Peyer's patch (tissue), 4 donors: ENCODE results near the gene TNNT2.

Experiments
- POLR2A ChIP-seq, 2 donors: fragments of 450-650 bp; IDR thresholded peaks; one replicate each; pipeline ENCODE4 v1.5.1; 2017; ENCODE audit warnings: antibody characterized with exemption in 2 of 2, mild to moderate bottlenecking in 2 of 2, moderate library complexity in 2 of 2
- TF ChIP-seq, protein P1 (sequence below), 6 experiments: fragments of 450-650 bp in 4 of 6; fragments of 200-600 bp in 2 of 6; sonication (generic) in 1 of 6; IDR thresholded peaks; one replicate each; pipeline ENCODE4 v1.5.1; 2017 to 2019; ENCODE audit warnings: antibody characterized with exemption in 6 of 6, mild to moderate bottlenecking in 3 of 6, moderate library complexity in 1 of 6

DNA sequence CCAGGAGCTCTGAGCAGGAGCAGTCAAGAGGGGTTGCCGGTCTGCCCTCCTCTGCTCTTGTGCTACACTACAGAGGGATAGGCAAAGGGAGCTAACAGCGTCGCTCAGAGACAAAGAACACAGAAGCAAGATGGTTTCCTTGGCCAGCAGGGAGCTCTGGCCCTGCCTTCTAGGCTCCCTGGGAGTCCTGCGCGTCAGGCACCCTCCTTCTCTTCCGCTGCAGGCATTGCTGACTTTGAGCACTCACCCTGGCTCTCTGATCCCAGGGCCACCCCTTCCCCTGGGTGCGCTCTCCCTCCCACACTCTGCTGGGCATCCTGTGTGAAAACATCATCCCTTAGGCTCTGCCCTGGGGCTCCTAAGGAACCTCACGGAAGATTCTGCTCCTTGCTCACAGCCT is 43.6 kb upstream of the TNNT2 start:
- TF ChIP-seq, protein P1, sequence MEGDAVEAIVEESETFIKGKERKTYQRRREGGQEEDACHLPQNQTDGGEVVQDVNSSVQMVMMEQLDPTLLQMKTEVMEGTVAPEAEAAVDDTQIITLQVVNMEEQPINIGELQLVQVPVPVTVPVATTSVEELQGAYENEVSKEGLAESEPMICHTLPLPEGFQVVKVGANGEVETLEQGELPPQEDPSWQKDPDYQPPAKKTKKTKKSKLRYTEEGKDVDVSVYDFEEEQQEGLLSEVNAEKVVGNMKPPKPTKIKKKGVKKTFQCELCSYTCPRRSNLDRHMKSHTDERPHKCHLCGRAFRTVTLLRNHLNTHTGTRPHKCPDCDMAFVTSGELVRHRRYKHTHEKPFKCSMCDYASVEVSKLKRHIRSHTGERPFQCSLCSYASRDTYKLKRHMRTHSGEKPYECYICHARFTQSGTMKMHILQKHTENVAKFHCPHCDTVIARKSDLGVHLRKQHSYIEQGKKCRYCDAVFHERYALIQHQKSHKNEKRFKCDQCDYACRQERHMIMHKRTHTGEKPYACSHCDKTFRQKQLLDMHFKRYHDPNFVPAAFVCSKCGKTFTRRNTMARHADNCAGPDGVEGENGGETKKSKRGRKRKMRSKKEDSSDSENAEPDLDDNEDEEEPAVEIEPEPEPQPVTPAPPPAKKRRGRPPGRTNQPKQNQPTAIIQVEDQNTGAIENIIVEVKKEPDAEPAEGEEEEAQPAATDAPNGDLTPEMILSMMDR (IDR thresholded peaks at IDR 0.05), result no peak
- TF ChIP-seq POLR2A (IDR thresholded peaks at IDR 0.05), result no peak
